Right ventricle myocardium inferior (tissue), 1 donor: ENCODE data around the gene PI16. TPM values are rescaled to one million over a fixed set of nuclear protein-coding genes. Genes with fewer than 3 reads are reported as not detected.
"Not testable (repeated sequence)": the region's sequence is repeated elsewhere in the genome, so short reads cannot be mapped to it uniquely, and the experiment has no call there.

Experiments
- ATAC-seq: fragments of 200-7000 bp; cut with Tn5 transposase; one replicate; pipeline ENCODE4 v1.9.1; 2020; ENCODE audit warnings: mild to moderate bottlenecking, moderate library complexity
- DNase-seq: peaks from one replicate; pipeline ENCODE4 v3.0.0; 2021; ENCODE audit errors: missing footprints
- intact Hi-C: fragments of 100-400 bp; cut with DNase I; formaldehyde crosslinking; loops from one replicate; pipeline ENCODE4 v1.11.0; 2022
- total RNA-seq: library from RNA; stranded (reverse); fragmentation: NEBNext Ultra II Directional; extraction: Animal tissue kit (Norgen Biotek cat#: 25700); gene quantifications from one replicate; pipeline ENCODE4 v1.2.1, GENCODE V29; 2021
- donor health status: DM: no; HTN: yes; CAD: no; lungs with severe emphysema.

Gene PI16
- total RNA-seq, 1 donor from 2014 or later: 15.1 TPM

GRCh38 chr6:36980876-36981619, 26.5 kb downstream of the PI16 start:
- intact Hi-C loops: no loop called here
- ATAC-seq: no peak
- DNase-seq: no peak

- intact Hi-C loops: no loop called here
- ATAC-seq (no peak), DNase-seq (no peak)
Measured at GRCh38 chr6:36983538-36983937, 29.0 kb downstream of the PI16 start.

- intact Hi-C loops: no loop called here
- DNase-seq (no peak), ATAC-seq (peak; percentile 11)
Measured at GRCh38 chr6:36984581-36985416, 30.3 kb downstream of the PI16 start.

GRCh38 chr6:36985417-36985807, 30.9 kb downstream of the PI16 start:
- no peak for ATAC-seq
- intact Hi-C loops: no loop called here
- no peak for DNase-seq

GRCh38 chr6:36985808-36986703, 31.5 kb downstream of the PI16 start, which contains the start of gene MTCH1:
MTCH1 (minus strand) TSS chr6:36986196; CDS start chr6:36986173, 23 bp downstream.
- intact Hi-C loops: loop anchor here (2.0 kb wide), 1 partner anchor 33 kb away; no protein-coding TSS in a partner anchor

GRCh38 chr6:36986704-36987047, 32.1 kb downstream of the PI16 start:
- ATAC-seq: no peak
- intact Hi-C loops: loop anchor here (2.0 kb wide), 1 partner anchor 32 kb away; no protein-coding TSS in a partner anchor

More at GRCh38 chr6:36985808-36986703, 31.5 kb downstream of the PI16 start, which contains the start of gene MTCH1:
- ATAC-seq: peak; percentile 96
- peak; percentile 94 for DNase-seq

GRCh38 chr6:36989264-36989663, 34.7 kb downstream of the PI16 start:
- ATAC-seq (no peak), DNase-seq (no peak)
- intact Hi-C loops: no loop called here

More at GRCh38 chr6:36986704-36987047, 32.1 kb downstream of the PI16 start:
- no peak for DNase-seq

GRCh38 chr6:36990401-36990800, 35.9 kb downstream of the PI16 start:
- not testable (repeated sequence) for DNase-seq, ATAC-seq

GRCh38 chr6:36997811-36998722, 43.5 kb downstream of the PI16 start:
- ATAC-seq (peak; percentile 79), DNase-seq (no peak)
- intact Hi-C loops: no loop called here

More at GRCh38 chr6:36990401-36990800, 35.9 kb downstream of the PI16 start:
- intact Hi-C loops: not testable (repeated sequence)

GRCh38 chr6:36998723-36999038, 44.1 kb downstream of the PI16 start:
- intact Hi-C loops: no loop called here
- no peak for DNase-seq
- ATAC-seq: no peak

GRCh38 chr6:36999061-36999750, 44.7 kb downstream of the PI16 start:
- ATAC-seq: peak; percentile 24
- intact Hi-C loops: no loop called here
- DNase-seq: no peak

- intact Hi-C loops: no loop called here
- DNase-seq: no peak
- no peak for ATAC-seq
Measured at GRCh38 chr6:36999751-37000125, 45.2 kb downstream of the PI16 start.

- ATAC-seq: peak; percentile 37
- intact Hi-C loops: no loop called here
- DNase-seq: no peak
Measured at GRCh38 chr6:37004044-37004980, 49.8 kb downstream of the PI16 start.

- no peak for DNase-seq
- intact Hi-C loops: no loop called here
- ATAC-seq: peak; percentile 22
Measured at GRCh38 chr6:37005061-37005810, 50.7 kb downstream of the PI16 start, which contains the start of gene FGD2. FGD2 (plus strand) TSS chr6:37005655; CDS start chr6:37005818, 163 bp downstream.

GRCh38 chr6:37005827-37006567, 51.5 kb downstream of the PI16 start:
- intact Hi-C loops: no loop called here
- no peak for ATAC-seq
- no peak for DNase-seq
